Measurements from ENCODE around the gene NCK1. TPM values are rescaled to one million over a fixed set of nuclear protein-coding genes. Genes with fewer than 3 reads are reported as not detected.

NCK1 gene
- total RNA-seq, 5 donors from 2014 or later (not counting 1 experiment from before 2014, with no cell fraction given) = 46.9 to 65.3 (median 50.9) TPM

DNA sequence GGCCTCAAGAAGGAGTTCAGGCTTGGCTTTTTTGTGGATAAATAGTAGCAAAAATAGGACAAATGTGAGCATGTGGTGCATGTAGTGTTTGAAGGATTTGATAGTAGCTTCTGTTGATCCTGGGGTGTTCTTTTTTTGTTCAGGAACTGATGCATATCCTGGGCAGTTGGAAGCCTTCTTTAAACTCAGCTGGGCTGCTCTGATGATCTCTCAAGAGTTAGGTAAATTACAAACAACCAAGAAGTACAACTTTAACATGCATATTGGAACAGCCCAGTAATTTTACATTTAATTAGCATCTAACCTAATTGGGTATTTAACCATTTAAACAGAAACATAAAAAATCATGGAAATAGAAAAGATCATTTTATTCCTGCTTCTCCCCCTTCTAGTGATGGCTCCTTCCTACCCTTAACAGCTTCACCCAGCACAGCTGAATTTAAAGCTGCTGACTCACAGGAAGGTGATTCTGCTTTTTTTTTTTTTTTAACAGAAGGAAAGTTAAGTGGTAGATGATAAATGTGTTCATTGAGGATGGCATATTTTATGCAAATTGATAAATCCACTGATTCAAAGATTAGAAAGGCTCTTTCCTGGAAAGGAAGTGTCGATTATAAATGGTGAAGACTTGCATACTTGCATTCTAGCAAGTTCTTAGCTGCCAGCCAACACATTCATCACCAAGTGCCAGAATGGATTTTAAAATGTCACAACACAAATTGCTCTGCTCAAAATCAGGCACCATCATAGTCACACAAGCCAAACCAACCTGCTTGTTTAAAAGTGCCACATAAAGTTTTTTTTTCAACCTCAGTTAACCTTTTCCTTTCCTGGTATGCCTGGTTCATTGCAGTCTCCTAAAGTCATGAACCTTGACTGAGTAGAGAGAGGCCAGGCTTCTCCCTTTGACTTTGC, 23.1 kb upstream of the NCK1 start:
- H3K4me3 ChIP-seq (ENCODE audit: control insufficient read depth in 1 of 2, extremely low read depth in 1 of 2, low read length in 1 of 2) = no peak overlapping the region
- no peak overlapping the region for H3K4me3 Mint-ChIP-seq
- no peaks in the 10 kb centered on the region for H3K27me3 ChIP-seq (replicated peaks in 1 of 2; ENCODE audit: control insufficient read depth in 2 of 2, extremely low read depth in 1 of 2, insufficient read depth in 2 of 2, low read length in 1 of 2)
- DNase-seq (no peak), ATAC-seq (replicated peaks in 1 of 4) (no peak)
- ChIA-PET CTCF (interaction anchor here (0.6 to 1.2 kb wide), 3 partner anchors 19 to 757 kb away, joined by 3 to 7 read pairs (median 4); no protein-coding TSS in a partner anchor), POLR2A (no interaction called here)
- peaks cover 27% of the 10 kb centered on the region for H3K36me3 Mint-ChIP-seq
- no peaks in the 10 kb centered on the region for H3K27me3 Mint-ChIP-seq
- no peak overlapping the region for H3K27ac ChIP-seq (ENCODE audit: low read length)
- no CpG with 5 or more reads among the region's 1 CpG for WGBS (ENCODE audit: insufficient coverage)
- H3K4me1 ChIP-seq (ENCODE audit: control insufficient read depth in 1 of 2, extremely low read depth in 1 of 2, insufficient read depth in 2 of 2, low read length in 2 of 2) = no peaks in the 10 kb centered on the region
- H3K27ac Mint-ChIP-seq = no peak overlapping the region
- peaks cover 0 to 4% of the 10 kb centered on the region in 2 donors for H3K36me3 ChIP-seq (ENCODE audit: control insufficient read depth in 2 of 2, extremely low read depth in 1 of 2, insufficient read depth in 1 of 2, low read length in 1 of 2)
- H3K4me1 Mint-ChIP-seq = peaks cover 6 to 11% (median 7%) of the 10 kb centered on the region in 3 donors
- no peaks in the 10 kb centered on the region for H3K9me3 ChIP-seq
- no peaks in the 10 kb centered on the region for H3K9me3 Mint-ChIP-seq

GRCh38 chr3:136839556-136839931, 22.5 kb upstream of the NCK1 start:
- POLR2A ChIA-PET = no interaction called here
- no peak overlapping the region for H3K4me3 Mint-ChIP-seq
- peaks cover 6 to 11% (median 7%) of the 10 kb centered on the region in 3 donors for H3K4me1 Mint-ChIP-seq
- DNase-seq = no peak
- no peaks in the 10 kb centered on the region for H3K4me1 ChIP-seq (ENCODE audit: control insufficient read depth in 1 of 2, extremely low read depth in 1 of 2, insufficient read depth in 2 of 2, low read length in 2 of 2)
- H3K27ac ChIP-seq (ENCODE audit: low read length) = no peak overlapping the region
- CTCF ChIA-PET = interaction anchor here in 1 of 2 donors (0.6 to 1.2 kb wide), 2 partner anchors 117 to 174 kb away, joined by 3 to 4 read pairs; no protein-coding TSS in a partner anchor
- peak overlapping the region in 1 of 2 donors; percentile 9 for H3K27ac Mint-ChIP-seq
- H3K27me3 Mint-ChIP-seq = no peaks in the 10 kb centered on the region
- H3K36me3 ChIP-seq (ENCODE audit: control insufficient read depth in 2 of 2, extremely low read depth in 1 of 2, insufficient read depth in 1 of 2, low read length in 1 of 2) = peaks cover 0 to 4% of the 10 kb centered on the region in 2 donors
- no peaks in the 10 kb centered on the region for H3K9me3 ChIP-seq
- H3K4me3 ChIP-seq (ENCODE audit: control insufficient read depth in 1 of 2, extremely low read depth in 1 of 2, low read length in 1 of 2) = no peak overlapping the region
- no peaks in the 10 kb centered on the region for H3K9me3 Mint-ChIP-seq
- peaks cover 29% of the 10 kb centered on the region for H3K36me3 Mint-ChIP-seq
- H3K27me3 ChIP-seq (replicated peaks in 1 of 2; ENCODE audit: control insufficient read depth in 2 of 2, extremely low read depth in 1 of 2, insufficient read depth in 2 of 2, low read length in 1 of 2) = no peaks in the 10 kb centered on the region
- no peak for ATAC-seq (replicated peaks in 1 of 4)

GRCh38 chr3:136840252-136840651, 21.8 kb upstream of the NCK1 start:
- ChIA-PET CTCF (interaction anchor here in 1 of 2 donors (0.6 to 1.2 kb wide), 2 partner anchors 116 to 174 kb away, joined by 3 to 4 read pairs; no protein-coding TSS in a partner anchor), POLR2A (no interaction called here)
- peaks cover 6 to 11% (median 7%) of the 10 kb centered on the region in 3 donors for H3K4me1 Mint-ChIP-seq
- H3K4me3 ChIP-seq (ENCODE audit: control insufficient read depth in 1 of 2, extremely low read depth in 1 of 2, low read length in 1 of 2) = no peak overlapping the region
- no peak overlapping the region for H3K27ac ChIP-seq (ENCODE audit: low read length)
- H3K36me3 Mint-ChIP-seq = peaks cover 33% of the 10 kb centered on the region
- peaks cover 0 to 4% of the 10 kb centered on the region in 2 donors for H3K36me3 ChIP-seq (ENCODE audit: control insufficient read depth in 2 of 2, extremely low read depth in 1 of 2, insufficient read depth in 1 of 2, low read length in 1 of 2)
- H3K4me1 ChIP-seq (ENCODE audit: control insufficient read depth in 1 of 2, extremely low read depth in 1 of 2, insufficient read depth in 2 of 2, low read length in 2 of 2) = no peaks in the 10 kb centered on the region
- H3K9me3 Mint-ChIP-seq = no peaks in the 10 kb centered on the region
- no peak overlapping the region for H3K4me3 Mint-ChIP-seq
- DNase-seq (no peak), ATAC-seq (replicated peaks in 1 of 4) (no peak)
- H3K27me3 ChIP-seq (replicated peaks in 1 of 2; ENCODE audit: control insufficient read depth in 2 of 2, extremely low read depth in 1 of 2, insufficient read depth in 2 of 2, low read length in 1 of 2) = no peaks in the 10 kb centered on the region
- no peak overlapping the region for H3K27ac Mint-ChIP-seq
- H3K9me3 ChIP-seq = no peaks in the 10 kb centered on the region
- 100% methylated on average over 1 of the region's 2 CpGs for WGBS (ENCODE audit: insufficient coverage)
- no peaks in the 10 kb centered on the region for H3K27me3 Mint-ChIP-seq

- no peaks in the 10 kb centered on the region for H3K27me3 ChIP-seq (replicated peaks in 1 of 2; ENCODE audit: control insufficient read depth in 2 of 2, extremely low read depth in 1 of 2, insufficient read depth in 2 of 2, low read length in 1 of 2)
- no peak for ATAC-seq (replicated peaks in 1 of 4)
- H3K36me3 Mint-ChIP-seq = peaks cover 49% of the 10 kb centered on the region
- H3K4me3 Mint-ChIP-seq = no peak overlapping the region
- DNase-seq = no peak
- H3K27ac ChIP-seq (ENCODE audit: low read length) = no peak overlapping the region
- CTCF ChIA-PET = no interaction called here
- H3K4me1 ChIP-seq (ENCODE audit: control insufficient read depth in 1 of 2, extremely low read depth in 1 of 2, insufficient read depth in 2 of 2, low read length in 2 of 2) = no peaks in the 10 kb centered on the region
- POLR2A ChIA-PET = no interaction called here
- H3K27ac Mint-ChIP-seq = no peak overlapping the region
- no peak overlapping the region for H3K4me3 ChIP-seq (ENCODE audit: control insufficient read depth in 1 of 2, extremely low read depth in 1 of 2, low read length in 1 of 2)
- no peaks in the 10 kb centered on the region for H3K27me3 Mint-ChIP-seq
- peaks cover 7 to 11% (median 8%) of the 10 kb centered on the region in 3 donors for H3K4me1 Mint-ChIP-seq
- H3K9me3 Mint-ChIP-seq = no peaks in the 10 kb centered on the region
- H3K9me3 ChIP-seq = no peaks in the 10 kb centered on the region
- peaks cover 0 to 4% of the 10 kb centered on the region in 2 donors for H3K36me3 ChIP-seq (ENCODE audit: control insufficient read depth in 2 of 2, extremely low read depth in 1 of 2, insufficient read depth in 1 of 2, low read length in 1 of 2)
- WGBS (ENCODE audit: insufficient coverage) = no CpG with 5 or more reads among the region's 1 CpG
Measured at GRCh38 chr3:136842294-136842693, 19.7 kb upstream of the NCK1 start.

- POLR2A ChIA-PET = no interaction called here
- no peaks in the 10 kb centered on the region for H3K27me3 ChIP-seq (replicated peaks in 1 of 2; ENCODE audit: control insufficient read depth in 2 of 2, extremely low read depth in 1 of 2, insufficient read depth in 2 of 2, low read length in 1 of 2)
- H3K4me1 ChIP-seq (ENCODE audit: control insufficient read depth in 1 of 2, extremely low read depth in 1 of 2, insufficient read depth in 2 of 2, low read length in 2 of 2) = no peaks in the 10 kb centered on the region
- Mint-ChIP-seq H3K4me1 (peaks cover 4 to 6% (median 4%) of the 10 kb centered on the region in 3 donors), H3K27ac (no peak overlapping the region), H3K9me3 (no peaks in the 10 kb centered on the region), H3K36me3 (peaks cover 41% of the 10 kb centered on the region), H3K4me3 (no peak overlapping the region), H3K27me3 (no peaks in the 10 kb centered on the region)
- CTCF ChIA-PET = interaction anchor here (0.6 to 0.7 kb wide), 3 partner anchors 181 to 731 kb away, joined by 4 to 8 read pairs (median 4); no protein-coding TSS in a partner anchor
- no CpG with 5 or more reads among the region's 1 CpG for WGBS (ENCODE audit: insufficient coverage)
- no peaks in the 10 kb centered on the region for H3K9me3 ChIP-seq
- ATAC-seq (replicated peaks in 1 of 4) = no peak
- no peak for DNase-seq
- H3K4me3 ChIP-seq (ENCODE audit: control insufficient read depth in 1 of 2, extremely low read depth in 1 of 2, low read length in 1 of 2) = no peak overlapping the region
- no peaks in the 10 kb centered on the region for H3K36me3 ChIP-seq (ENCODE audit: control insufficient read depth in 2 of 2, extremely low read depth in 1 of 2, insufficient read depth in 1 of 2, low read length in 1 of 2)
- no peak overlapping the region for H3K27ac ChIP-seq (ENCODE audit: low read length)
Measured at GRCh38 chr3:136844724-136845123, 17.3 kb upstream of the NCK1 start.

DNA sequence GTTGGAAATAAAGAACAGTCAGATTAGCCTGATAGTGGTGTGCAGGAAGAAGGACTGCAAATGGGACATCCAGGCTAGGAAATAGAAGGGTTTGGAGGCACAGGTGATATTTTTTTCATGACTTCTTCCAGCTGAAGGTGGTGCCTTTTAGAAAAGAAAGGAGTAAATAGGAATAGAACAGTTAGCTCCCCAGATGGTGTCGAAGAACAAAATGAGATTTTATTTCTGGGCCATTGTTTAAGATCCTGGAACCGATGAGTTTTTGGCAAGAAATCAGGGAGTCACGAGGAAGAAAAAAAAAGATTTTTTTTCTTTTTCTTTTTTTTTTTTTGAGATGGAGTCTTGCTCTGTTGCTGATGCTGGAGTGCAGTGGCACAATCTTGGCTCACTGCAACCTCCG, 9.8 kb upstream of the NCK1 start:
- Mint-ChIP-seq H3K27me3 (no peaks in the 10 kb centered on the region), H3K4me3 (no peak overlapping the region), H3K36me3 (peaks cover 49% of the 10 kb centered on the region), H3K4me1 (peaks cover 11 to 14% (median 13%) of the 10 kb centered on the region in 3 donors), H3K9me3 (peaks cover 0 to 6% (median 3%) of the 10 kb centered on the region in 3 donors), H3K27ac (no peak overlapping the region)
- Histone ChIP-seq H3K4me1 (ENCODE audit: control insufficient read depth in 1 of 2, extremely low read depth in 1 of 2, insufficient read depth in 2 of 2, low read length in 2 of 2) (no peaks in the 10 kb centered on the region), H3K27ac (ENCODE audit: low read length) (no peak overlapping the region), H3K27me3 (replicated peaks in 1 of 2; ENCODE audit: control insufficient read depth in 2 of 2, extremely low read depth in 1 of 2, insufficient read depth in 2 of 2, low read length in 1 of 2) (no peaks in the 10 kb centered on the region), H3K36me3 (ENCODE audit: control insufficient read depth in 2 of 2, extremely low read depth in 1 of 2, insufficient read depth in 1 of 2, low read length in 1 of 2) (no peaks in the 10 kb centered on the region), H3K4me3 (ENCODE audit: control insufficient read depth in 1 of 2, extremely low read depth in 1 of 2, low read length in 1 of 2) (no peak overlapping the region), H3K9me3 (no peaks in the 10 kb centered on the region)
- ATAC-seq (replicated peaks in 1 of 4) = no peak
- WGBS (ENCODE audit: insufficient coverage) = 95% methylated on average over 3 of the region's 4 CpGs
- ChIA-PET POLR2A (interaction anchor here in 1 of 2 donors (0.7 kb wide), 1 partner anchor 157 kb away, joined by 5 read pairs; no protein-coding TSS in a partner anchor), CTCF (interaction anchor here in 1 of 2 donors (0.6 kb wide), 1 partner anchor 136 kb away, joined by 3 read pairs; no protein-coding TSS in a partner anchor)
- no peak for DNase-seq
